Germinal center (tissue), 1 donor: Measurements from ENCODE around the gene DOCK9.

ENCODE experiments used
- DNase-seq: peaks from one replicate; pipeline ENCODE4 v3.0.0; 2012; ENCODE audit warnings: mixed read lengths, low spot score

Gene DOCK9

GRCh38 chr13:98796191-98796590 is 181.7 kb downstream of the DOCK9 start:
- DNase-seq, result no peak

- DNase-seq, result no peak
Measured at GRCh38 chr13:98795220-98795619, 182.6 kb downstream of the DOCK9 start.

DNA sequence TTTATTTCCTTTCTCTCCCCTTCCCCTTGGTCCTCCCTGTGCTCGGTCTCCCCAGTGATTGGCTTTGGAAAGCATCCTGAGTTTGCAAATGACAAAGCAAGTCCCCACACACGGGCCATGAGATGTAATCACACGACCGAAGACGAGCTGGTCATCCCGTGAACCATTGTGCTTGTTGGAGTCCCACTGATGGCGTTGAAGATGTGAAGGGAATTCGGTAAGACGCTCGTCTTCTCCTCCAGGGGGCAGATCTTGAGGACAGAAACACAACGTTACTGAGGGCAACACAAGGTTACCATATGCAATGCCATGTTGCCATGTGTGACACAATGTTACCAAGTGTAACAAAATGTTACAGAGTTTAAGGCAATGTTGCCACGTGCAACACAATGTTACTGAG is 183.4 kb downstream of the DOCK9 start:
- DNase-seq, result no peak

DNA sequence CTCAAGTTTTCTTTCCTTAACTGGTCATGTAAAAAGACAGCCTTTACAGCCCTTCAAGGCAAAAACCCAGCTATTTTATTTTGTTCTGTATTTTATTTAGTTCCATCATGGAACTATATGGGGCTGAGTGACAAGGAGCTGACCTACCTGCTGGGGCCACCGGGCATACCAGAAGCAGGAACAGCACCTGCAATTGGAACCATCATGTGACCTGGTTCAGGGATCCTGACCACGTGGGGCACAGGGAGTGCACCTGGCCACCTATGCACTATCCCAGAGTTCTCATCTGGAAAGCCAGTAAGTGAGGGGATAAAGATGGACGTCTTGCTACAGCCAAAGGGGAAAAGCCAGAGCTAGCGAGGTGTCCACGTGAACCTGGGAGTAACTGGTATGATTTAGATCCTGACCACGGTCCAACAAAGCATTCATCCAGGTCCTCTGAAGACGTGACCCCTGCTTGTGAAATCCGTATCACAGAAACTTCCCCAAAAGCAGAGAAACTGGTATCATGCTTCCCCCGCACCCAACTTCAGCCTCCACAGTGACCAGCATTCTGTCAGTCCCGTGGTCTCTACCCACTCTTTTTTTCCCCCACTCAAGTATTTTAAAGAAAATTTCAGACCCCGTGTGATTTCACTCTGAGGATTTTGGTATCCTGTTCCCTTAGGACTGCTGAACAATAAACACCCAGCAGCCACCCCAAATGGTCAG is 184.9 kb downstream of the DOCK9 start:
- DNase-seq, result no peak

GRCh38 chr13:98792321-98792720 is 185.5 kb downstream of the DOCK9 start:
- no peak for DNase-seq

DNA sequence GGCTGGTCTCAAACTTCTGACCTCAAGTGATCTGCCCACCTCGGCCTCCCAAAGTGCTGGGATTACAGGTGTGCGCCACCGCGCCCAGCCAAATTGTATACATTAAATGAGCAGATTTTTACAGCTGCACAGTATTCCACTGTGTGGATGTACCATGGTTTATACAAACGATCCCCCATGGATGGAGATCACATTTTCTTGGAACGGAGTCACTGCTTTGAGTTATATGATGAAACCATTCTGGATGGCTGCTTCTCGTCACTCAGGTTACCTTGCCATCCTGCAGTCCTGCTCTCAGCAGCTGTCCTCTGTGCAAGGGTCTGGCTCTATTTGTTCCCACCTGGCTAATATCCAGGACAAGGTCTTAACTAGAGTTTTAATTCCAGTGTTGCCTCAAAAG is 186.3 kb downstream of the DOCK9 start:
- DNase-seq, result no peak

- no peak for DNase-seq
Measured at GRCh38 chr13:98787996-98788395, 189.9 kb downstream of the DOCK9 start.

DNA sequence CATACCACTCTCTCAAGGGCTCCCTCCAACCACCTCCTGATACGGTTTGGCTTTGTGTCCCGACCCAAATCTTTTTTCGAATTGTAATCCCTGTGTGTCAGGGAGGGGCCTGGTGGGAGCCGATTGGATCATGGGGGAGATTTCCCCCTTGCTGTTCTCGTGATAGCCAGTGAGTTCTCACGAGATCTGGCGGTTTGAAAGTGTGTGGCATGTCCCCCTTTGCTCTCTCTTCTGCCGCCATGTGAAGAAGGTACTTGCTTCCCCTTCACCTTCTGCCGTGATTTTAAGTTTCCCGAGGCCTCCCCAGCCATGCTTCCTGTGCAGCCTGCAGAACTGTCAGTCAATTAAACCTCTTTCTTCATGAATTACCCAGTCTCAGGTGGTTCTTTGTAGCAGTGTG is 190.7 kb downstream of the DOCK9 start:
- DNase-seq, result no peak

DNA sequence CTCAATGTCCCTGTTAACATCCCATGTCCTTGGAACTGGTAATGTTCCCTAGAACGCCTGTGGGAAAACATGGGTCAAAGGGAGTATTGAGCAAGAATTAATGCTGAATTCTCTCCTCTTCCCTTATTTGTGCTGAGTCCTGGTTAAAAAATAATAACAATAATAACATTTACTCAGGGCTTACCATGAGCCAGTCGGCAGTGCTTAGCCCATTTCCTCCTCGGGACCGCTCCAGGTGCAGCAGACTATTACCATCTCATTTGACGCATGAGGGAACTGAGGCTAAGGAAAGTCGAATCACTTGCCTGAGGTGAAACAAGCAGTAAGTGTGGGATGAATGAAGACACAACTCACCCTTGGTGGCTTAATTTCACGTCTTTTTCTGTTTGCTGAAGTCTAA is 191.8 kb downstream of the DOCK9 start:
- DNase-seq, result no peak

DNA sequence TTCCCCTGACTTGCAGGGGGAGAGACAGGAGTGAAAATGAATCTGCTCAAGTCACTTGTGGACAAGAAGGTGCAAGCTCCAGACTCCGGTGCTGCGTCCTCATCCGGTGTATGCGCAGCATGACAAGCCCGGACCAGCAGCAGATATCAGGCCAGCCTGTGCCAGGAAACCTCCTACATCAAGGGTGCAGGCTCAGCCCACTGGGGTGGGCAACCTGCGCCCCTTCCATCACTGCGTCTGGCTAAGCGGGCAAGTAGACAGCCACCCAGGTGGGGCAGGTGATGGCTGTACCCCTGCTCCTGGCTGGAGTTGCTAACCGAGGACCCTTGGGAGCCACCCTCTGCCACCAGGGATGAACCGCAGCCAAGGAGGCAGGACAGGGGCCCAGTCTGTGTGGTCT is 192.5 kb downstream of the DOCK9 start:
- DNase-seq, result no peak

DNA sequence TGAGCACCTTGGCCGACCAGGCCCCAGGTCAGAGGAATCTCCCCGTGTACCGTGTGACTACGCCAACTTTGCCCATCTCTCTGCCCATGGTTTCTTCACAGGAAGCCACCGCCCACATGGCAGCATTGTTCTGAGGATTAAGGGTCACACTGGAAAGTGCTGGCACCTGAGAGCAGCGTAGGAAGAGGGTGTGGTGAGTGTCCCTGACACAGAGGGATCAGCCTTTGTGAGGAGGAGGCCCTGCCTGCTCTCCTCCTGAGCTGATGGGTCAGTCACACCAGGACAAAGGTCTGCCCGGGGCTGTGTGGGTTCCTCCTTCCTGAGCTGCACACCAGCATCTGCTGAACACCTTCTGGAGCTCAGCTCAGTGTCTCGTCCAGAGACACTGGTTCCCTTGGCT is 193.2 kb downstream of the DOCK9 start:
- DNase-seq, result no peak

- no peak for DNase-seq
Measured at GRCh38 chr13:98783856-98784478, 193.9 kb downstream of the DOCK9 start.

DNA sequence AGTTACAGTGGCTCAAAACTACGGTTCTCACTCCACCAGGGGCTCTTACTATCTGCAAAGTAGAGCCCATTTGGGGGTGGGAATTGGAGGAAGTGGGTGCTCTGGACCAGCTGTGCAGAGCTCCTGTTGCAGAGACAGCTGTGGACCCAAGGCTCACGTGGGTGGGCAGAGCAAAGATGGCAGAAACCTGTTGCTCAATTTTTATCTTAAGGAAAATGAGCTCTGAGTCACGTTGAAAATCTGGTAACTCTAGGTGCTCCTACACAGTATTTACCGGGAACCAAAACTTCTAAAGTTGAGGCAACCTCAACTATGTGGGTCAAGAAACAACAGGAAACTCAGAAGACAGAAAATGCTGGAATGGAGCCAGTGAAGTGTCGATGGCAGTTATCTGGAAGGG is 195.2 kb downstream of the DOCK9 start:
- DNase-seq, result no peak

DNA sequence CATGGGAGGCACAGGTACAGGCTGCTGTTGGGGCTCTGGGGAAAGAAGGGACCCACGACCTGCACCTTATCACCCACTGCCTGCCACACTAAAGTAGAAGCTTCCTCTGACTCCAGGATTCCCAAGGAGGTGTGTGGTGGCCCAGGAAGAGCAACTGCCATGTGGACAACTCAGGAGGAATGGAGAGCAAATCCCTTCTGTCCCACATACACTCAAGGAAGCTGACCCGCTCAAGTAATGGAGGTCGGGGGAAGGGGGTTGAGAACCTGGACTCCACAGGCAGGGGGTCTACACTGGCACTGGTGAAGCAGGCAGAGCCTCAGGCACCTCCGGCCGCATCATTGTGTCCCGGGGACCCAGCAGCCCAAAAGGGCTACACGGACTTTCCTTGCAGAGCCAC is 196.0 kb downstream of the DOCK9 start:
- no peak for DNase-seq

DNA sequence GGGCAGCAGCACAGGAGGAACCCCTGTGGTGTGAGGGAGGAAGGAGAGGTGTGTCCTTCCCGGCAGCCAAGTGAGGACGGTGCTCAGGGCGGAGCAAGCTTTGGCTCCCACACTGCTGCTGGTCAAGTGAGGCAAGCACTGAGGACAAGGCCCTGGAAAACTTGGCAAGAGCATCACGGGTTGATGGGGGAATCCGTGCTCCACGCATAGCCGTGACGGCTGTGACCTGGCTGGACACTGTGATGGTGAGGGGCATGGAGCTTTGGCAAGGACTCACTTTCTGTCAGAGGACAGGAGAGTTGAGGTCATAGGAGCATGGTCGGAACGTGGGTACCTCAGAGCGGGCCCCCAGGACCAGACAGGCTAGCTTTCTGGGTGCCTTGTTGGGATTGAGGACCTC is 196.4 kb downstream of the DOCK9 start:
- DNase-seq, result no peak

DNA sequence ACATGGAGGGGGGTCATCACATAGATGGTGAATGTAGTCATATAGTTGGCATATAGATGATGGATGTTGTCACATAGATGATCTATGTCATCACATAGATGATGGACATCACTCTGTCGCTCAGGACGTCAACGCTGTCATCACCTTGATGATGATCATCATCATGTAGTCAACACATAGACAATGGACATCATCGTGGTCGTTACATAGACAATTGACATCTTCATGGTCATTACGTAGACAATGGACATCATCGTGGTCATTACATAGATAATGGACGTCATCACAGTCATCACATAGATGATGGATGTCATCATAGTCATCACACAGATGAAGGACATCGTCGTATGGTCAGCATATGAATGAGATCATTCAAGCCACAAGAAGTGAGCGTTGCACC is 196.8 kb downstream of the DOCK9 start:
- no peak for DNase-seq

DNA sequence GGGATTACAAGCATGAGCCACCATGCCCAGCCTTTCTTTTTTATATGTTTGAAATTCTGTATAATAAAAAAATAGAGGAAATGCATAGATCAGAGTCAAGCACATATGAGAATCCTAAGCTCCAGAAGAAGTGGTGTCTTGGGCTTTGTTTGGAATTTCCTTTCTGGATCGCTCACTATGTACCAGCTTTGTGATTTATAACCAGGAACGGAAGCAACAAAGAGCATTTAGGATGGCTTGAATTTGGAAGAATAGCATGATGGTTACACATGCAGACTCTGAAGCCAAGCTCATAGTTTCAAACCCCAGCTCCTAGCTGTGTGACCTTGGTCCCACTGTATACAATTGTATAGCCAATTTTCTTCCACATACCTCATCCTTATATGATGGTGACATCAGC is 197.4 kb downstream of the DOCK9 start:
- DNase-seq, result no peak

DNA sequence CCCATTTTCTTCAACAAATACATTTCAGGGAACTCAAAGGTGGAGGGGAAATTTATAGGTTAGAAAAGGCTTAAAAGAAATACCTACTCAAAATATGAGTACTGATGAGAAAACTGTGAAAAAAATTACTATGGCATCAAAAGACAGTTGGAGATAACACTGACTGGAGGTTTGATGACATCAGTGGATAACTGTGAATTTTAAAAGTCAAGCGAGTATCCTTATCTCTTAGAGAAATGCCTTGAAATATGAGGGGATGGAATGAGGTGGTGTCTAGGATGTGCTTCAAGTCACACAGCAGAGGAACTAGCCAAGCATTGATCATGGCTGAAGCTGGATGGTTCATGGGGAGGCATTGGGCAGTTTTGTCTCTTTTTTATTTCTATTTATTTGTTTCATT is 198.2 kb downstream of the DOCK9 start:
- no peak for DNase-seq

GRCh38 chr13:98778749-98779148 is 199.1 kb downstream of the DOCK9 start:
- DNase-seq, result no peak

- no peak for DNase-seq
Measured at GRCh38 chr13:98776644-98777043, 201.2 kb downstream of the DOCK9 start.

GRCh38 chr13:98775844-98776598 is 201.8 kb downstream of the DOCK9 start:
- no peak for DNase-seq

DNA sequence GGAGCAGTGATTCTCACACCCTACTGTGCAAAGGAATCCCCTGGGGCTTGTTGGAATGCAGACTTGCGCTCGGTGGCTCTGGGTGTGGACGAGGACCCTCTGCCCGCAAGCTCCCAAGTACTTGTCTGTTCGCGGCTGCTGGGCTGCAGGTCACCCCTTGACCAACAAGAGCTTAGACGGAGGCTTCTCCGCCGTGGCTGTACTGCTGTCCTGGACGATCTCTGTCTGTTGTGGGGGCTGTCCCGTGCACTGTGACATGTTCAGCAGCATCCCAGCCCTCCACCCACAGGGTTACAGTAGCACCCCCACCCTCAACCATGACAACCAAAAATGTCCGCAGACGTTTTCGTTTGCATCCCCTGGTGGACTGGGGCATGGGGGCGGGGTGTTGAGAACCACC is 202.5 kb downstream of the DOCK9 start:
- DNase-seq, result no peak

DNA sequence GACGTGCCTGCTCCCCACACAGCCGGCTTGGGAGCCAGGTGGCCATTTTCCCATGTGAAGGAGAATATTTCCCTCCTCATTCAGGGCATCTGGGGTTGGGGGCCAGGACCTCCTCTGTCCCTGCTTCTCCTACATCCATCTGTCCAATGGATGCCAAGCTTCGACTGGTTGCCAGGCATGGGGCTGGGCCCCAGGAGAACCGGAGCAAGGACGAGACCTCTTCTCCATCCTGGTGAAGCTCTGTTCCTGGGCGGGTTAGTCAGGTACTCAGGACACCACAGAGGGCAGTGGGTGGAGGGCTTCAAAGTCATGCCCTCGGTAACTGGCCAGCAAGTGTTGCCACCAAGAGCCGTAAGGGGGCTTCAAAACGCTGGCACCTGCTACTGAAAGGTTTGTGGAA is 203.1 kb downstream of the DOCK9 start:
- no peak for DNase-seq
